OCI-LY1 (cell line): Measurements from ENCODE around the gene FDXR.

Experiments
- CTCF ChIP-seq: fragments of 200-600 bp; sonication (generic), shearing (Covaris generic); IDR thresholded peaks from 2 replicates; pipeline ENCODE4 v1.5.1; 2017; ENCODE audit warnings: mild to moderate bottlenecking, antibody characterized with exemption, low read length, moderate library complexity, mixed read lengths
- EZH2 ChIP-seq: fragments of 200-600 bp; sonication (generic), shearing (Covaris generic); IDR thresholded peaks from 2 replicates; pipeline ENCODE4 v1.8.0; 2017; ENCODE audit warnings: borderline replicate concordance, mixed run types, mild to moderate bottlenecking, antibody characterized with exemption, low read length, moderate library complexity, mixed read lengths

GRCh38 chr17:74863420-74864296 is 9.1 kb downstream of the FDXR start:
- TF ChIP-seq CTCF, result no peak
- TF ChIP-seq EZH2, result no peak
